ENCODE results near the gene SUGCT.

The SUGCT gene

GRCh38 chr7:40782836-40783235, 648.0 kb downstream of the SUGCT start:
- no peak for TF ChIP-seq CTCF (IDR thresholded peaks at IDR 0.05; ENCODE audit: unreplicated experiment in 3 of 3)
- Mint-ChIP-seq H3K36me3 (ENCODE audit: low read depth) (no peaks in the 10 kb centered on the region), H3K27me3 (ENCODE audit: low read depth) (no peaks in the 10 kb centered on the region), H3K4me3 (no peak overlapping the region), H3K4me1 (peaks cover 22% of the 10 kb centered on the region), H3K9me3 (no peaks in the 10 kb centered on the region), H3K27ac (no peak overlapping the region)

GRCh38 chr7:40784176-40784575, 649.4 kb downstream of the SUGCT start:
- Mint-ChIP-seq H3K4me3 (no peak overlapping the region), H3K36me3 (ENCODE audit: low read depth) (no peaks in the 10 kb centered on the region), H3K4me1 (peaks cover 19% of the 10 kb centered on the region), H3K9me3 (no peaks in the 10 kb centered on the region), H3K27ac (no peak overlapping the region), H3K27me3 (ENCODE audit: low read depth) (no peaks in the 10 kb centered on the region)
- TF ChIP-seq CTCF (IDR thresholded peaks at IDR 0.05; ENCODE audit: unreplicated experiment in 3 of 3) = no peak

GRCh38 chr7:40786909-40787308, 652.1 kb downstream of the SUGCT start:
- H3K27ac Mint-ChIP-seq = no peak overlapping the region
- no peaks in the 10 kb centered on the region for H3K4me1 Mint-ChIP-seq
- H3K36me3 Mint-ChIP-seq (ENCODE audit: low read depth) = no peaks in the 10 kb centered on the region
- no peaks in the 10 kb centered on the region for H3K9me3 Mint-ChIP-seq
- no peaks in the 10 kb centered on the region for H3K27me3 Mint-ChIP-seq (ENCODE audit: low read depth)
- no peak overlapping the region for H3K4me3 Mint-ChIP-seq
- no peak for TF ChIP-seq CTCF (IDR thresholded peaks at IDR 0.05; ENCODE audit: unreplicated experiment in 3 of 3)

- TF ChIP-seq CTCF (IDR thresholded peaks at IDR 0.05; ENCODE audit: unreplicated experiment in 3 of 3) = no peak
- no peaks in the 10 kb centered on the region for H3K36me3 Mint-ChIP-seq (ENCODE audit: low read depth)
Observed at GRCh38 chr7:40793132-40793531, 658.3 kb downstream of the SUGCT start.

GRCh38 chr7:40795607-40796006, 660.8 kb downstream of the SUGCT start:
- Mint-ChIP-seq H3K4me1 (peaks cover 7% of the 10 kb centered on the region), H3K27me3 (ENCODE audit: low read depth) (no peaks in the 10 kb centered on the region), H3K36me3 (ENCODE audit: low read depth) (no peaks in the 10 kb centered on the region), H3K27ac (no peak overlapping the region), H3K4me3 (no peak overlapping the region), H3K9me3 (no peaks in the 10 kb centered on the region)
- no peak for TF ChIP-seq CTCF (IDR thresholded peaks at IDR 0.05; ENCODE audit: unreplicated experiment in 3 of 3)

More at GRCh38 chr7:40793132-40793531, 658.3 kb downstream of the SUGCT start:
- H3K4me3 Mint-ChIP-seq = no peak overlapping the region
- no peaks in the 10 kb centered on the region for H3K4me1 Mint-ChIP-seq
- no peaks in the 10 kb centered on the region for H3K9me3 Mint-ChIP-seq
- H3K27me3 Mint-ChIP-seq (ENCODE audit: low read depth) = no peaks in the 10 kb centered on the region
- no peak overlapping the region for H3K27ac Mint-ChIP-seq

GRCh38 chr7:40796723-40797122, 661.9 kb downstream of the SUGCT start:
- no peak for TF ChIP-seq CTCF (IDR thresholded peaks at IDR 0.05; ENCODE audit: unreplicated experiment in 3 of 3)
- Mint-ChIP-seq H3K9me3 (no peaks in the 10 kb centered on the region), H3K4me1 (peaks cover 7% of the 10 kb centered on the region), H3K27ac (no peak overlapping the region), H3K27me3 (ENCODE audit: low read depth) (no peaks in the 10 kb centered on the region), H3K4me3 (no peak overlapping the region), H3K36me3 (ENCODE audit: low read depth) (no peaks in the 10 kb centered on the region)
